ENCODE data around the gene INPP5K.
"Not testable (repeated sequence)": the region's sequence is repeated elsewhere in the genome, so short reads cannot be mapped to it uniquely, and the experiment has no call there.

The INPP5K gene

DNA sequence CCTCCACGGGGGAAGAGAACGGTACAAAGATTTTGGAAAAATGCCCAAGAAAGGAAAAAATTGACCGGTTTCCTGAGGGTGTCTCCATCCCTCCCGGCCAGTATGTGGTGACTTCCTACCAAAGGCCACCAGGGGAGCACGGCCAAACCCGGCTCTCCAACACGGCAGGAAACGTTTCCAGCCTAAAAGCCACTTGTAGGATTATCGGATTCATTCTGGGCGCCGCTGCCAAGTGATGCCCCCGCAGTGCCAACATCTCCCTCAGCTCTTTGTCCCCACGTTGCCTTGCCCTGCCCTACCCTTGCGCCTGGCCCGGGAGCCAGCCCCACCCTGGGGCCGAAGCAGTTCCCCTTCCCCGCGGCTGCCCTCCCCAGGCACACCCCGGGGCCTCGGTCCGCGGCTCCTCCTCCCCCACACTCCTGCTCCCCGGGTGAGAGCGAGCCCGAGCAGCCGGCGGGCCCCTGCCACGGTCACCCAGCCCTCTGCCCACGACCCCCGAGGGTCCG, 61.1 kb downstream of the INPP5K start (continued):
- TF ChIP-seq, protein P1, sequence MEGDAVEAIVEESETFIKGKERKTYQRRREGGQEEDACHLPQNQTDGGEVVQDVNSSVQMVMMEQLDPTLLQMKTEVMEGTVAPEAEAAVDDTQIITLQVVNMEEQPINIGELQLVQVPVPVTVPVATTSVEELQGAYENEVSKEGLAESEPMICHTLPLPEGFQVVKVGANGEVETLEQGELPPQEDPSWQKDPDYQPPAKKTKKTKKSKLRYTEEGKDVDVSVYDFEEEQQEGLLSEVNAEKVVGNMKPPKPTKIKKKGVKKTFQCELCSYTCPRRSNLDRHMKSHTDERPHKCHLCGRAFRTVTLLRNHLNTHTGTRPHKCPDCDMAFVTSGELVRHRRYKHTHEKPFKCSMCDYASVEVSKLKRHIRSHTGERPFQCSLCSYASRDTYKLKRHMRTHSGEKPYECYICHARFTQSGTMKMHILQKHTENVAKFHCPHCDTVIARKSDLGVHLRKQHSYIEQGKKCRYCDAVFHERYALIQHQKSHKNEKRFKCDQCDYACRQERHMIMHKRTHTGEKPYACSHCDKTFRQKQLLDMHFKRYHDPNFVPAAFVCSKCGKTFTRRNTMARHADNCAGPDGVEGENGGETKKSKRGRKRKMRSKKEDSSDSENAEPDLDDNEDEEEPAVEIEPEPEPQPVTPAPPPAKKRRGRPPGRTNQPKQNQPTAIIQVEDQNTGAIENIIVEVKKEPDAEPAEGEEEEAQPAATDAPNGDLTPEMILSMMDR (tag by site-specific recombination; IDR thresholded peaks at IDR 0.05): peak; percentile 64
- TF ChIP-seq, protein P2, sequence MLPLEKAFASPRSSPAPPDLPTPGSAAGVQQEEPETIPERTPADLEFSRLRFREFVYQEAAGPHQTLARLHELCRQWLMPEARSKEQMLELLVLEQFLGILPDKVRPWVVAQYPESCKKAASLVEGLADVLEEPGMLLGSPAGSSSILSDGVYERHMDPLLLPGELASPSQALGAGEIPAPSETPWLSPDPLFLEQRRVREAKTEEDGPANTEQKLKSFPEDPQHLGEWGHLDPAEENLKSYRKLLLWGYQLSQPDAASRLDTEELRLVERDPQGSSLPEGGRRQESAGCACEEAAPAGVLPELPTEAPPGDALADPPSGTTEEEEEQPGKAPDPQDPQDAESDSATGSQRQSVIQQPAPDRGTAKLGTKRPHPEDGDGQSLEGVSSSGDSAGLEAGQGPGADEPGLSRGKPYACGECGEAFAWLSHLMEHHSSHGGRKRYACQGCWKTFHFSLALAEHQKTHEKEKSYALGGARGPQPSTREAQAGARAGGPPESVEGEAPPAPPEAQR (tag by site-specific recombination; IDR thresholded peaks at IDR 0.05): no peak
- TF ChIP-seq, protein P3, sequence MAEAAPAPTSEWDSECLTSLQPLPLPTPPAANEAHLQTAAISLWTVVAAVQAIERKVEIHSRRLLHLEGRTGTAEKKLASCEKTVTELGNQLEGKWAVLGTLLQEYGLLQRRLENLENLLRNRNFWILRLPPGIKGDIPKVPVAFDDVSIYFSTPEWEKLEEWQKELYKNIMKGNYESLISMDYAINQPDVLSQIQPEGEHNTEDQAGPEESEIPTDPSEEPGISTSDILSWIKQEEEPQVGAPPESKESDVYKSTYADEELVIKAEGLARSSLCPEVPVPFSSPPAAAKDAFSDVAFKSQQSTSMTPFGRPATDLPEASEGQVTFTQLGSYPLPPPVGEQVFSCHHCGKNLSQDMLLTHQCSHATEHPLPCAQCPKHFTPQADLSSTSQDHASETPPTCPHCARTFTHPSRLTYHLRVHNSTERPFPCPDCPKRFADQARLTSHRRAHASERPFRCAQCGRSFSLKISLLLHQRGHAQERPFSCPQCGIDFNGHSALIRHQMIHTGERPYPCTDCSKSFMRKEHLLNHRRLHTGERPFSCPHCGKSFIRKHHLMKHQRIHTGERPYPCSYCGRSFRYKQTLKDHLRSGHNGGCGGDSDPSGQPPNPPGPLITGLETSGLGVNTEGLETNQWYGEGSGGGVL (tag by site-specific recombination; IDR thresholded peaks at IDR 0.05): peak; percentile 21; the same call in 1 of the 2 replicates

DNA sequence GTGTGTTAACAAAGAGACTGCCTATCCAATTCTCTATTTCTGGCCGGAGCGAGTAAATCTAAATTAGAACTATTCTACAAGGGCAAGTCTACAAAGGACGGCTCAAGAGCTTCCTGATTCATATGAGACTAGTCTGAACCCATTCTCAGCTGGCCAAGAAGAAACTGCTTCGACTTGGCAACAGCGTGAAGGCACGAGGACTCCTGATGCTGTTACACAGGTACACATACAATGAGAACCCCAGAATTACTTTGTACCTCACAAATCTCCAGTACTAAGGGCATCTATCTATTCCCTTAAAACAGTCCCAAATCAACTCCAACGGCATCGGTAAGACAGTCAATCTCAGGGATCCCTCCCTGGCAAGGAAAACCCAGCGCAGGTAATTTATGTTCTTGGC, 61.9 kb downstream of the INPP5K start:
- TF ChIP-seq, protein P4, sequence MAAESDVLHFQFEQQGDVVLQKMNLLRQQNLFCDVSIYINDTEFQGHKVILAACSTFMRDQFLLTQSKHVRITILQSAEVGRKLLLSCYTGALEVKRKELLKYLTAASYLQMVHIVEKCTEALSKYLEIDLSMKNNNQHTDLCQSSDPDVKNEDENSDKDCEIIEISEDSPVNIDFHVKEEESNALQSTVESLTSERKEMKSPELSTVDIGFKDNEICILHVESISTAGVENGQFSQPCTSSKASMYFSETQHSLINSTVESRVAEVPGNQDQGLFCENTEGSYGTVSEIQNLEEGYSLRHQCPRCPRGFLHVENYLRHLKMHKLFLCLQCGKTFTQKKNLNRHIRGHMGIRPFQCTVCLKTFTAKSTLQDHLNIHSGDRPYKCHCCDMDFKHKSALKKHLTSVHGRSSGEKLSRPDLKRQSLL (tag by site-specific recombination; IDR thresholded peaks at IDR 0.05): 0 out of 2 replicates have a peak, but pooled peaks have one; percentile 0
- no peak for TF ChIP-seq ZBTB17 (tag by site-specific recombination; IDR thresholded peaks at IDR 0.05)
- Histone ChIP-seq H3K36me3 (ENCODE audit: control insufficient read depth in 2 of 2, insufficient read depth in 1 of 2, low read length in 2 of 2) (peaks cover 14 to 17% of the 10 kb centered on the region in 2 experiments), H3K9me3 (ENCODE audit: control insufficient read depth, insufficient read depth, low read depth, low read length) (no peaks in the 10 kb centered on the region), H3K4me1 (ENCODE audit: control insufficient read depth, insufficient read depth, low read length) (peaks cover 7% of the 10 kb centered on the region), H3K27ac (ENCODE audit: extremely low read depth, low read depth, low read length) (peak overlapping the region; percentile 92; the same call in 1 of the 2 replicates), H3K4me3 (ENCODE audit: low read depth, low read length) (peak overlapping the region; percentile 98)
- ChIA-PET CTCF (interaction anchor here (0.9 to 5.5 kb wide), 2 partner anchors 43 to 89 kb away, joined by 3 to 23 read pairs; no protein-coding TSS in a partner anchor), POLR2A (interaction anchor here (0.6 to 2.1 kb wide), 4 partner anchors 11 to 62 kb away, joined by 5 to 14 read pairs (median 8); partner anchors contain the start of gene INPP5K)

DNA sequence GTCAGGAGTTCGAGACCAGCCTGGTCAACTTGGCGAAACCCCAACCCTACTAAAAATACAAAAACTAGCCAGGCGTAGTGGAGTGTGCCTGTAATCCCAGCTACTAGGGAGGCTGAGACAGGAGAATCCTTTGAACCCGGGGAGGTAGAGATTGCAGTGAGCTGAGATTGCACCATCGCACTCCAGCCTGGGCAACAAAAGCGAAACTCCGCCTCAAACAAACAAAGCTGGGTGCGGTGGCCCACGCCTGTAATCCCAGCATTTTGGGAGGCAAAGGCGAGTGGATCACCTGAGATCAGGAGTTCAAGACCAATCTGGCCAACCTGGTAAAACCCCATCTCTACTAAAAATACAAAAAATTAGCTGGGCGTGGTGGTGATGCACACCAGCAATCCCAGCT, 62.7 kb downstream of the INPP5K start:
- not testable (repeated sequence) for H3K4me1 ChIP-seq (ENCODE audit: control insufficient read depth, insufficient read depth, low read length); H3K4me3 ChIP-seq (ENCODE audit: low read depth, low read length); H3K27ac ChIP-seq (ENCODE audit: extremely low read depth, low read depth, low read length); H3K9me3 ChIP-seq (ENCODE audit: control insufficient read depth, insufficient read depth, low read depth, low read length)
- ChIA-PET POLR2A (interaction anchor here (0.6 to 1.4 kb wide), 4 partner anchors 10 to 35 kb away, joined by 4 to 9 read pairs (median 6); no protein-coding TSS in a partner anchor), CTCF (interaction anchor here (0.6 to 5.5 kb wide), 4 partner anchors 31 to 88 kb away, joined by 3 to 23 read pairs (median 3); no protein-coding TSS in a partner anchor)
- peaks cover 14 to 25% of the 10 kb centered on the region in 2 experiments for H3K36me3 ChIP-seq (ENCODE audit: control insufficient read depth in 2 of 2, insufficient read depth in 1 of 2, low read length in 2 of 2)

DNA sequence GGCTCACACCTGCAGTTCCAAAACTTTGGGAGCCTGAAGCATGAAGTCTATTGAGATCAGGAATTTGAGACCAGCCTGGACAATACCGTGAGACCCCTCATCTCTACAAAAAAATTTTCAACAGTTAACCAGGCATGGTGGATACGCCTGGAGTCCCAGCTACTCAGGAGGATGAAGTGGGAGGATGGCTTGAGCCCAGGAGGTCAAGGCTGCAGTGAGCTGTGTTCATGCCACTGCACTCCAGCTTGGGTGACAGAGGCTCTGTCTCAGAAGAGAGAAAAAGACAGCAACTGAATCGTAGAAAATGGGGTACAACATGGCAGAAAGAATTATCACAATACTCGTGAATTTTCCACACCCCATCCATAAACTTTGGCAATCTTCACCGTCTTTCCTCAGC, 63.6 kb downstream of the INPP5K start:
- TF ChIP-seq, protein P5, sequence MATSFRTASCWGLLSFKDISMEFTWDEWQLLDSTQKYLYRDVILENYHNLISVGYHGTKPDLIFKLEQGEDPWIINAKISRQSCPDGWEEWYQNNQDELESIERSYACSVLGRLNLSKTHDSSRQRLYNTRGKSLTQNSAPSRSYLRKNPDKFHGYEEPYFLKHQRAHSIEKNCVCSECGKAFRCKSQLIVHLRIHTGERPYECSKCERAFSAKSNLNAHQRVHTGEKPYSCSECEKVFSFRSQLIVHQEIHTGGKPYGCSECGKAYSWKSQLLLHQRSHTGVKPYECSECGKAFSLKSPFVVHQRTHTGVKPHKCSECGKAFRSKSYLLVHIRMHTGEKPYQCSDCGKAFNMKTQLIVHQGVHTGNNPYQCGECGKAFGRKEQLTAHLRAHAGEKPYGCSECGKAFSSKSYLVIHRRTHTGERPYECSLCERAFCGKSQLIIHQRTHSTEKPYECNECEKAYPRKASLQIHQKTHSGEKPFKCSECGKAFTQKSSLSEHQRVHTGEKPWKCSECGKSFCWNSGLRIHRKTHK (tag by site-specific recombination; IDR thresholded peaks at IDR 0.05): no peak
- no peak for TF ChIP-seq ZNF549 (tag by site-specific recombination; IDR thresholded peaks at IDR 0.05)
- H3K27ac ChIP-seq (ENCODE audit: extremely low read depth, low read depth, low read length): no peak overlapping the region
- H3K9me3 ChIP-seq (ENCODE audit: control insufficient read depth, insufficient read depth, low read depth, low read length): no peaks in the 10 kb centered on the region
- H3K4me3 ChIP-seq (ENCODE audit: low read depth, low read length): no peak overlapping the region
- ChIA-PET CTCF (interaction anchor here (0.6 to 5.5 kb wide), 3 partner anchors 16 to 87 kb away, joined by 3 to 23 read pairs (median 4); no protein-coding TSS in a partner anchor), POLR2A (interaction anchor here (1.4 kb wide), 1 partner anchor 32 kb away, joined by 4 read pairs; no protein-coding TSS in a partner anchor)
- H3K36me3 ChIP-seq (ENCODE audit: control insufficient read depth in 2 of 2, insufficient read depth in 1 of 2, low read length in 2 of 2): peaks cover 17 to 27% of the 10 kb centered on the region in 2 experiments
- H3K4me1 ChIP-seq (ENCODE audit: control insufficient read depth, insufficient read depth, low read length): peaks cover 7% of the 10 kb centered on the region

DNA sequence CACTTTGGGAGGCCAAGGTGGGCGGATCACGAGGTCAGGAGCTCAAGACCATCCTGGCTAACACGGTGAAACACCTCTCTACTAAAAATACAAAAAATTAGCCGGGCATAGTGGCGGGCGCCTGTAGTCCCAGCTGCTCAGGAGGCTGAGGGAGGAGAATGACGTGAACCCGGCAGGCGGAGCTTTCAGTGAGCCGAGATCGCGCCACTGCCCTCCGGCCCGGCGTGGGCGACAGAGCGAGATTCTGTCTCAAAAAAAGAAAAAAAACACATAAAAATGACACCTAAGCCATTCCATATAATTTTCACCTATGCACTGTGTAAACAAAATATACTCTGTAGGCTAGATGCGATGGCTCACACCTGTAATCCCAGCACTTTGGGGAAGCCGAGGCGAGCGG, 66.2 kb downstream of the INPP5K start:
- CTCF ChIA-PET: interaction anchor here (1.2 kb wide), 1 partner anchor 85 kb away, joined by 3 read pairs; no protein-coding TSS in a partner anchor

More for the DNA sequence above, 66.2 kb downstream of the INPP5K start:
- POLR2A ChIA-PET: interaction anchor here (1.0 kb wide), 1 partner anchor 13 kb away, joined by 3 read pairs; no protein-coding TSS in a partner anchor
- not testable (repeated sequence) for H3K4me3 ChIP-seq (ENCODE audit: low read depth, low read length); H3K4me1 ChIP-seq (ENCODE audit: control insufficient read depth, insufficient read depth, low read length); H3K27ac ChIP-seq (ENCODE audit: extremely low read depth, low read depth, low read length); H3K9me3 ChIP-seq (ENCODE audit: control insufficient read depth, insufficient read depth, low read depth, low read length)
- peaks cover 17 to 33% of the 10 kb centered on the region in 2 experiments for H3K36me3 ChIP-seq (ENCODE audit: control insufficient read depth in 2 of 2, insufficient read depth in 1 of 2, low read length in 2 of 2)

All from HEK293 (cell line).